ENCODE measurements around the gene LRBA.

DNA sequence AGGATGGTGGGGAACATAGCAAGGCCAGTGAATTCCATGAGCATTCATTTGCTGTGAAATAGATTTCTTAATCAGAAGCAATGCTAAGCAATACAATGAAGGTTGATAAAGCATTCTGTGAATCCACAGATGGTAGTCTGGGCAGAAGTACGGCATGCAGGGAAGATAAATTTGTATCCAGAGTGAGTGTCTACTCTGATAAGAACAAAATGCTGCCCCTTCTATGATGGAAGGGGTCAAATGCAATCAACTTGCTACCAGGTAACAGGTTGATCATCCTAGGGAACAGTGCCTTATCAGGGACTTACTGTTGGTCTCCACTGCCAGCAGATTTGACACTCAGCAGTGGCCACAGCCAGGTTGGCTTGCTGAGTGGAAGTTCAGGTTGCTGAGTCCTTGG lies 243.7 kb downstream of the LRBA start:
- TF ChIP-seq, protein P1, sequence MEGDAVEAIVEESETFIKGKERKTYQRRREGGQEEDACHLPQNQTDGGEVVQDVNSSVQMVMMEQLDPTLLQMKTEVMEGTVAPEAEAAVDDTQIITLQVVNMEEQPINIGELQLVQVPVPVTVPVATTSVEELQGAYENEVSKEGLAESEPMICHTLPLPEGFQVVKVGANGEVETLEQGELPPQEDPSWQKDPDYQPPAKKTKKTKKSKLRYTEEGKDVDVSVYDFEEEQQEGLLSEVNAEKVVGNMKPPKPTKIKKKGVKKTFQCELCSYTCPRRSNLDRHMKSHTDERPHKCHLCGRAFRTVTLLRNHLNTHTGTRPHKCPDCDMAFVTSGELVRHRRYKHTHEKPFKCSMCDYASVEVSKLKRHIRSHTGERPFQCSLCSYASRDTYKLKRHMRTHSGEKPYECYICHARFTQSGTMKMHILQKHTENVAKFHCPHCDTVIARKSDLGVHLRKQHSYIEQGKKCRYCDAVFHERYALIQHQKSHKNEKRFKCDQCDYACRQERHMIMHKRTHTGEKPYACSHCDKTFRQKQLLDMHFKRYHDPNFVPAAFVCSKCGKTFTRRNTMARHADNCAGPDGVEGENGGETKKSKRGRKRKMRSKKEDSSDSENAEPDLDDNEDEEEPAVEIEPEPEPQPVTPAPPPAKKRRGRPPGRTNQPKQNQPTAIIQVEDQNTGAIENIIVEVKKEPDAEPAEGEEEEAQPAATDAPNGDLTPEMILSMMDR (IDR thresholded peaks at IDR 0.05) = no peak
- no peak for TF ChIP-seq POLR2A (IDR thresholded peaks at IDR 0.05)

Measured in stomach (tissue), 4 donors.